CD14-positive monocyte (primary cell): ENCODE measurements around the gene QSOX1. TPM values are rescaled to one million over a fixed set of nuclear protein-coding genes. Genes with fewer than 3 reads are reported as not detected.

Experiments
- DNase-seq, 3 donors: peaks; one replicate each; pipeline ENCODE4 v3.0.0-alpha.2; 2011 to 2022
- H2AFZ ChIP-seq: 2 replicates; pipeline ENCODE4 v1.6.0; 2012; ENCODE audit warnings: mild to moderate bottlenecking, low read depth, low read length, inconsistent platforms; ENCODE audit not compliant: insufficient read depth, poor library complexity, severe bottlenecking
- H3K27ac ChIP-seq, 2 donors: 1 replicate in 1 of 2; 2 replicates in 1 of 2; pipeline ENCODE4 v1.5.1; 2012 to 2013; ENCODE audit warnings: low read length in 2 of 2, control low read depth in 1 of 2, inconsistent platforms in 1 of 2, low read depth in 1 of 2, mild to moderate bottlenecking in 1 of 2
- H3K27me3 ChIP-seq, 2 donors: one replicate each; pipeline versions ENCODE4 v1.6.0 to v1.6.1; 2011 to 2013; ENCODE audit warnings: low read length in 2 of 2; ENCODE audit not compliant: control insufficient read depth in 2 of 2, insufficient read depth in 2 of 2
- H3K36me3 ChIP-seq, 2 donors: replicated peaks in 1 of 2; 1 replicate in 1 of 2; 2 replicates in 1 of 2; pipeline versions ENCODE4 v1.5.1 to v1.6.1; 2012 to 2013; ENCODE audit warnings: low read length in 2 of 2, control low read depth in 1 of 2, inconsistent platforms in 1 of 2, mild to moderate bottlenecking in 1 of 2; ENCODE audit not compliant: insufficient read depth in 2 of 2, control insufficient read depth in 1 of 2
- H3K4me1 ChIP-seq, 2 donors: 1 replicate in 1 of 2; 2 replicates in 1 of 2; pipeline versions ENCODE4 v1.5.1 to v1.6.1; 2012 to 2013; ENCODE audit warnings: low read length in 2 of 2, control low read depth in 1 of 2, inconsistent platforms in 1 of 2, mild to moderate bottlenecking in 1 of 2, moderate library complexity in 1 of 2; ENCODE audit not compliant: insufficient read depth in 2 of 2, control insufficient read depth in 1 of 2
- H3K4me2 ChIP-seq: replicated peaks from 2 replicates; pipeline ENCODE3; 2012; ENCODE audit warnings: low read length, moderate library complexity, mild to moderate bottlenecking; ENCODE audit not compliant: poor library complexity, severe bottlenecking; ENCODE audit errors: extremely low read depth
- H3K4me3 ChIP-seq, 3 experiments: fragments of 200-600 bp in 1 of 3; sonication (generic) in 1 of 3; replicated peaks in 1 of 3; 1 replicate in 2 of 3; 2 replicates in 1 of 3; pipeline ENCODE4 v1.5.1; 2011 to 2013; ENCODE audit warnings: low read length in 3 of 3, mild to moderate bottlenecking in 3 of 3, control low read depth in 2 of 3, low read depth in 2 of 3, inconsistent platforms in 1 of 3, moderate library complexity in 1 of 3
- H3K79me2 ChIP-seq: 2 replicates; pipeline ENCODE4 v1.6.0; 2012; ENCODE audit warnings: mild to moderate bottlenecking, control low read depth, inconsistent platforms, low read length, moderate library complexity; ENCODE audit not compliant: insufficient read depth
- H3K9ac ChIP-seq: 2 replicates; pipeline ENCODE4 v1.6.0; 2017; ENCODE audit warnings: low read length, mild to moderate bottlenecking; ENCODE audit not compliant: insufficient read depth, poor library complexity, severe bottlenecking
- H3K9me3 ChIP-seq, 2 donors: replicated peaks in 1 of 2; 1 replicate in 1 of 2; 2 replicates in 1 of 2; pipeline versions ENCODE4 v1.5.1 to v1.6.1; 2012 to 2013; ENCODE audit warnings: low read length in 2 of 2, control low read depth in 1 of 2; ENCODE audit not compliant: control insufficient read depth in 1 of 2, insufficient read depth in 1 of 2
- H4K20me1 ChIP-seq: 2 replicates; pipeline ENCODE4 v1.6.0; 2012; ENCODE audit warnings: mild to moderate bottlenecking, low read length, control low read depth, moderate library complexity; ENCODE audit not compliant: insufficient read depth
- H3K27ac Mint-ChIP-seq, 7 donors: one replicate each; pipeline ENCODE4 v1.8.0; 2020; ENCODE audit warnings: mild to moderate bottlenecking in 7 of 7, mixed read lengths in 7 of 7, moderate library complexity in 6 of 7, inconsistent platforms in 2 of 7
- H3K27me3 Mint-ChIP-seq, 3 donors: one replicate each; pipeline ENCODE4 v1.8.0; 2021 to 2022; ENCODE audit warnings: low read depth in 3 of 3, mild to moderate bottlenecking in 3 of 3, mixed read lengths in 3 of 3, moderate library complexity in 3 of 3, inconsistent platforms in 1 of 3
- H3K36me3 Mint-ChIP-seq, 2 donors: one replicate each; pipeline ENCODE4 v1.8.0; 2020; ENCODE audit warnings: mixed read lengths in 2 of 2, inconsistent platforms in 1 of 2, mild to moderate bottlenecking in 1 of 2
- H3K4me1 Mint-ChIP-seq: one replicate; pipeline ENCODE4 v1.8.0; 2020; ENCODE audit warnings: mild to moderate bottlenecking, mixed read lengths
- H3K4me3 Mint-ChIP-seq, 2 donors: one replicate each; pipeline ENCODE4 v1.8.0; 2020; ENCODE audit warnings: mild to moderate bottlenecking in 2 of 2, mixed read lengths in 2 of 2, moderate library complexity in 1 of 2
- H3K9me3 Mint-ChIP-seq, 7 donors: one replicate each; pipeline ENCODE4 v1.8.0; 2020 to 2022; ENCODE audit warnings: mixed read lengths in 7 of 7, mild to moderate bottlenecking in 6 of 7, moderate library complexity in 6 of 7, inconsistent platforms in 2 of 7
- WGBS: methylation state at CpG from one replicate; pipeline ENCODE4 v1.1.5; 2013; ENCODE audit warnings: missing lambda C conversion rate; ENCODE audit not compliant: insufficient coverage; 5-methylcytosine and 5-hydroxymethylcytosine counted together
- intact Hi-C, 2 donors: fragments of 100-400 bp; cut with micrococcal nuclease; formaldehyde crosslinking; loops; one replicate each; pipeline versions ENCODE4 v1.15.0 to v1.15.1; 2023
- polyA plus RNA-seq, 3 donors: library from polyadenylated mRNA; depleted of rRNA in 1 of 3; unstranded in 2 of 3; stranded (reverse) in 1 of 3; fragments of 300-500 nt in 2 of 3; fragments of >200 nt in 1 of 3; fragmentation: Illumina TruSeq in 2 of 3; gene quantifications; 1 replicate in 2 of 3; 2 replicates in 1 of 3; pipeline ENCODE4 v1.2.3, GENCODE V29; 2012 to 2021
- TF ChIP-seq, protein P1 (sequence below): fragments of 200-600 bp; IDR thresholded peaks from one replicate; pipeline ENCODE4 v1.8.0; 2022; ENCODE audit warnings: antibody characterized with exemption, mild to moderate bottlenecking

Gene QSOX1
- polyA plus RNA-seq, 3 donors: 34.5 to 86.5 (median 35.8) TPM

DNA sequence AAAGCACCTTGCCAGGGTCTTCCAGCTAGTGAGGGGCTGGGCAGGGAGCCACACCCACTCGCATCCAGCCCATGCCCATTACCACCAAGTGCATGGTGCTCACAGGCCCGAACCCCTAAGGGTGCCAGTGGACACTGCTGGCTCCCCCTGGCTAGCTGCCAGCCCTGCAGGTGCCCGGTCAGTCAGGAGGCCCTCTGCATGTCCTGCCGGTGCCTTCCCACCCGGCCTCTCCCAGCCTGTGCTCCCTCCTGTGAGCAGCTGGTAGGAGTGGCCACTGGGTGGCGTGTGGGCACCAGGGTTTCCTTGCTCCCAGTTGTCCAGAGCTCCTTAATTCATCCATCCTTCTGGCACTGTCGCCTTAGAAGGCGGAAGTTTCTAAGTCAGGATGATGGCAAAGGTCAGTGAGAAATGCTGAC, 33.4 kb downstream of the QSOX1 start:
- Mint-ChIP-seq H3K4me3 (no peak overlapping the region), H3K27me3 (no peaks in the 10 kb centered on the region), H3K4me1 (peaks cover 4% of the 10 kb centered on the region), H3K9me3 (no peaks in the 10 kb centered on the region), H3K36me3 (peaks cover 96 to 100% of the 10 kb centered on the region in 2 donors), H3K27ac (no peak overlapping the region)
- peaks cover 96 to 99% of the 10 kb centered on the region in 2 donors for H3K36me3 ChIP-seq
- H4K20me1 ChIP-seq: peaks cover 4% of the 10 kb centered on the region
- no peak overlapping the region for H3K4me2 ChIP-seq
- TF ChIP-seq, protein P1, sequence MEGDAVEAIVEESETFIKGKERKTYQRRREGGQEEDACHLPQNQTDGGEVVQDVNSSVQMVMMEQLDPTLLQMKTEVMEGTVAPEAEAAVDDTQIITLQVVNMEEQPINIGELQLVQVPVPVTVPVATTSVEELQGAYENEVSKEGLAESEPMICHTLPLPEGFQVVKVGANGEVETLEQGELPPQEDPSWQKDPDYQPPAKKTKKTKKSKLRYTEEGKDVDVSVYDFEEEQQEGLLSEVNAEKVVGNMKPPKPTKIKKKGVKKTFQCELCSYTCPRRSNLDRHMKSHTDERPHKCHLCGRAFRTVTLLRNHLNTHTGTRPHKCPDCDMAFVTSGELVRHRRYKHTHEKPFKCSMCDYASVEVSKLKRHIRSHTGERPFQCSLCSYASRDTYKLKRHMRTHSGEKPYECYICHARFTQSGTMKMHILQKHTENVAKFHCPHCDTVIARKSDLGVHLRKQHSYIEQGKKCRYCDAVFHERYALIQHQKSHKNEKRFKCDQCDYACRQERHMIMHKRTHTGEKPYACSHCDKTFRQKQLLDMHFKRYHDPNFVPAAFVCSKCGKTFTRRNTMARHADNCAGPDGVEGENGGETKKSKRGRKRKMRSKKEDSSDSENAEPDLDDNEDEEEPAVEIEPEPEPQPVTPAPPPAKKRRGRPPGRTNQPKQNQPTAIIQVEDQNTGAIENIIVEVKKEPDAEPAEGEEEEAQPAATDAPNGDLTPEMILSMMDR: no peak
- H2AFZ ChIP-seq: no peak overlapping the region
- H3K9ac ChIP-seq: no peak overlapping the region
- H3K4me1 ChIP-seq: no peaks in the 10 kb centered on the region
- H3K9me3 ChIP-seq: no peaks in the 10 kb centered on the region
- 76% methylated on average over 8 of the region's 8 CpGs for WGBS
- H3K4me3 ChIP-seq: no peak overlapping the region
- DNase-seq: no peak
- H3K27ac ChIP-seq: no peak overlapping the region
- H3K27me3 ChIP-seq: no peaks in the 10 kb centered on the region
- H3K79me2 ChIP-seq: no peaks in the 10 kb centered on the region
- intact Hi-C loops: no loop called here

DNA sequence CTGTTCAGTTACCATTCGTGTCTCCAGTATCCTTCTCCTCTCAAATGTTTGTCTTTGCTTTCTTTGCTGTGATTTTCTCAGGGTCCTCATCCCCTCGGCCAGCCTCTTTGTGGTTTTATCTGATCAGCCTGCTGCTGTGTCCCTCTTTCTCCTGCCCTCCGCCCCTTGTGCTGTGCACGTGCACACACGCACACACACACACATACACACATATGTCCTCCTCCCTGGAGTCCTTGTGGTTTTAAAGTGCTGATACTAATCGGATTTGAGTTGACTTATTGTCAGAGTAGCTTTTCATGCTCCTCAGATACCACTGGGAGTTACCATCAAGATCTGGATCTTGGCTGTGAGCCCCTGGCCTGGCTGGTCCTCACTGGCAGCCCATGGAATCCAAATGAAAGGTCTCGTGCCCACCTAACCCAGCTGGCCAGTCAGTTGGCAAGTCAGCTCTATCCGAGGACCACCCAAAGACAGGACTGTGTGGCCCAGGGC, 34.1 kb downstream of the QSOX1 start:
- no peak overlapping the region for H3K27ac Mint-ChIP-seq
- H3K79me2 ChIP-seq: no peaks in the 10 kb centered on the region
- no peaks in the 10 kb centered on the region for H3K9me3 Mint-ChIP-seq
- peaks cover 96 to 100% of the 10 kb centered on the region in 2 donors for H3K36me3 Mint-ChIP-seq
- no peak overlapping the region for H3K9ac ChIP-seq
- H3K4me1 ChIP-seq: no peaks in the 10 kb centered on the region
- TF ChIP-seq, protein P1: no peak
- WGBS: 100% methylated on average over 3 of the region's 8 CpGs
- H3K4me3 ChIP-seq: no peak overlapping the region
- H3K27ac ChIP-seq: no peak overlapping the region
- no peaks in the 10 kb centered on the region for H3K27me3 Mint-ChIP-seq
- no peak overlapping the region for H3K4me3 Mint-ChIP-seq
- intact Hi-C loops: no loop called here
- no peak for DNase-seq
- H2AFZ ChIP-seq: no peak overlapping the region
- peaks cover 4% of the 10 kb centered on the region for H3K4me1 Mint-ChIP-seq
- peaks cover 4% of the 10 kb centered on the region for H4K20me1 ChIP-seq
- H3K36me3 ChIP-seq: peaks cover 95 to 99% of the 10 kb centered on the region in 2 donors
- no peaks in the 10 kb centered on the region for H3K9me3 ChIP-seq
- H3K27me3 ChIP-seq: no peaks in the 10 kb centered on the region
- no peak overlapping the region for H3K4me2 ChIP-seq
